Muscle of arm (tissue), 12 donors: ENCODE measurements around the gene TFAP2A. TPM values are rescaled to one million over a fixed set of nuclear protein-coding genes. Genes with fewer than 3 reads are reported as not detected.

Experiments
- DNase-seq: peaks from one replicate; pipeline ENCODE4 v3.0.0-alpha.2; 2013
- polyA plus RNA-seq, 12 donors: library from polyadenylated mRNA; unstranded; fragments of 120-200 nt; gene quantifications; one replicate each; pipeline ENCODE4 v1.2.1, GENCODE V29; 2013; ENCODE audit not compliant: insufficient read length in 12 of 12

Gene TFAP2A
- polyA plus RNA-seq, 12 donors: 0.27 to 71.3 (median 0.51) TPM; not detected in 2

GRCh38 chr6:10401004-10401536 is 13.8 kb downstream of the TFAP2A start:
- no peak for DNase-seq

- no peak for DNase-seq
Measured at GRCh38 chr6:10400330-10400729, 14.5 kb downstream of the TFAP2A start.

GRCh38 chr6:10399451-10399850 is 15.4 kb downstream of the TFAP2A start:
- DNase-seq: no peak

- no peak for DNase-seq
Measured at GRCh38 chr6:10398446-10399218, 16.2 kb downstream of the TFAP2A start.

- no peak for DNase-seq
Measured at GRCh38 chr6:10397756-10398445, 17.0 kb downstream of the TFAP2A start.

- no peak for DNase-seq
Measured at GRCh38 chr6:10396785-10397184, 18.1 kb downstream of the TFAP2A start.

DNA sequence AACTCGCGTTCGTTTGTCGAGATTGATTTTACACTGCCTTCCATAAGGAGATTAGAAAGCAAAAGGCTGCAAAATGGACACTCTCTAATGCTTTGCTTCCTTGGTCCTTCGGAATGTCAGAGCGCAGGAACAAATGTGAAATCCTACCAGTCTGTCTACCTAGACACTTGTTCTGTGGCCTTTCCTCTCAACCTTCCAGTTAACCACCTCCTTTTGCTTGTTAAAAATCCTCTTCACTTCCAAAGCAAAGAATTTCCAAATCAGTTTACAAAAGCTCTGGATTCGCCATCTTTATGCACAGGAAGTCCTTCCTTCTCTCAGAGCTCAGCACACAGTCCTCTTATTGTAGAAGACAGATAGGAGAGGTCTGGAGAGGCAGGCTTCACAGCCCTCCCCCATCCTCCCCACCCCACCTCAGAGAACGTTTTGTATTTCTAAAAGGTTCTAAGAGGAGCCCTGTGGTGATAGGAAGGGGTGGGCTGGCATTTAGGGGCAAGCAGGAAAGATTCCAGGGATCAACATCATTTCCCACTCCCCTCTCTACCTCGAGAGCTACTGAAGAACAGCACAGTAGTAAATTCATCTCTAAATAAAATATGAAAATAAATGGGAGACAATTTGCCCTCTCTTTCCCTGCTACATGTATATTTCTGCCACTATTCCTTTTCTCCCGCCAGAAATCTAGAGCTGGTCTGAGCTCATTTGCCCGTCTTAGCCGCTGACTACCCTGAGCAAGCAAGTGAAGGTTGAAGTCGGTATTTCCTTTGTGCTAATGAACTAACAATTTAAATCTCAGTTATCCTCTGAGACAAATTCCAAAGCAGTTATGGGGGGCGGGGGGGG is 18.9 kb downstream of the TFAP2A start:
- DNase-seq: no peak

- no peak for DNase-seq
Measured at GRCh38 chr6:10395171-10395703, 19.6 kb downstream of the TFAP2A start.

DNA sequence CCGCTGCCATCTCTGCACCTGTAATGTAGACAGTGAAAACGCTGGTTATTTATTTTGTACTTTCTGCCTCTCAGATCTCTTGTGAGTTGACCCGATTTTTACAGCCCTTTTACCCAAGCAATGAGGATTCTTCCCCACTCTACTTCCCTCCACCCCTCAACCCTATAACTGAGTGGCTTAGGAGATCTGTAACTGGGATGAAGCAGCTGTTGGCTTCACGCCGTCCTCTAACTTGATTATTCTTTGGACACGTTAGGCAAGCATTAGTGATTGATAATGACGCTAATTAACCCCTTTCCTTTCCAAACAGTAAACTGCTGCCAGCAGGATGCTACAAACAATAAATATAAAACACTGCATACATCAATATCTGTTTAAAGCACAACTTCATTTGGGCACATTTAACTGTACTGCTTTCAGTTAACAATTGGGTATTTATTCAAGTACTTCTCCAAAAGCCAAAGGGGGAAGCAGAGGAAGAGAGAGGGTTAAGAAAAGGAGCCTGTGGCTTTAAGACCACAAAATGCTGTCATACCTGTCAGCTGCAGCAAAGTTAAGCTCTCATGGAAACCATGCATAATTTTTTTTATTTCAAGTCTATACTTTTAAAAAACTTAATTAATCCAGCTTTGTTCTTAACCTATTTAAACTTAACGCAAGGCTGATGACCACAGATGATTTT is 21.2 kb downstream of the TFAP2A start:
- DNase-seq: no peak

- no peak for DNase-seq
Measured at GRCh38 chr6:10391799-10392198, 23.1 kb downstream of the TFAP2A start.

GRCh38 chr6:10391299-10391630 is 23.6 kb downstream of the TFAP2A start:
- no peak for DNase-seq

DNA sequence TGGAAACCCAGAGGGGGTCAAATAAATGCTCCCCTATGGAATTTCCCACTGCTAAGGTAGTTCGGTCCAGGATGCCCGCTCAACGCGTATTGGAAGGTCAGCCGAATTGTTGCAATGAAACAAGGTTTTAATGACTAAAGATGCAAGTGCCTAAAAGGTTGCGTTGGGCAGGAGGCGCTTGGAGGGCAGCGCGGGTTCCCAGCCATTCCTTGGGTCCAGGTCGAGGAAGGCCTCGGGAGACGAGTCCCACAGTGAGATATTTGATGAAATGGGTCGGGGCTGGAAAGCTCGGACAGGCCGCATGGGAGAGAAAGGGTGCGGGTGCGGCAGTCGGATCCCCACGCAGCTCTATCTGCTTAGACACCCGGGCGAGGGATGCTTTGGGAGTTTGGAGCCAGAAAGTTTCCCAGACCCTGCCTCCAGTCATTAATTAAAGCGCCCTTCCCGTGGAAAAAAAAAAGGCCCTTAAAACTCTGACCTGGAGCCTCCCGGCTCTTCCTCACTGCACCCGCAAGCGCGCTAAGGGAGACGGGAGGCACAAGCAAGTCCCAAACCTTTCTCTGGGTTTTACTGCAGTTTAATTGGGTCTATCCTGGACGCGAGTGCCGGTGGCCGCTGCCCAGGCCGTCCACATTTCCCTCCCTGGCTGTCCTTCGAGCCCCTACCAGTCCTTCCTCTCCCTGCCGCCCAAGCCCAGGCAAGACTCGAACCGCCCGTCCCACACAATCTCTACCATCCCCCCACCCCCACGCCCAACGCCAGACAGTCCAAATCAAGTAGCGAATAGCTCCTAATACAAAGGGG is 24.2 kb downstream of the TFAP2A start:
- DNase-seq: no peak

DNA sequence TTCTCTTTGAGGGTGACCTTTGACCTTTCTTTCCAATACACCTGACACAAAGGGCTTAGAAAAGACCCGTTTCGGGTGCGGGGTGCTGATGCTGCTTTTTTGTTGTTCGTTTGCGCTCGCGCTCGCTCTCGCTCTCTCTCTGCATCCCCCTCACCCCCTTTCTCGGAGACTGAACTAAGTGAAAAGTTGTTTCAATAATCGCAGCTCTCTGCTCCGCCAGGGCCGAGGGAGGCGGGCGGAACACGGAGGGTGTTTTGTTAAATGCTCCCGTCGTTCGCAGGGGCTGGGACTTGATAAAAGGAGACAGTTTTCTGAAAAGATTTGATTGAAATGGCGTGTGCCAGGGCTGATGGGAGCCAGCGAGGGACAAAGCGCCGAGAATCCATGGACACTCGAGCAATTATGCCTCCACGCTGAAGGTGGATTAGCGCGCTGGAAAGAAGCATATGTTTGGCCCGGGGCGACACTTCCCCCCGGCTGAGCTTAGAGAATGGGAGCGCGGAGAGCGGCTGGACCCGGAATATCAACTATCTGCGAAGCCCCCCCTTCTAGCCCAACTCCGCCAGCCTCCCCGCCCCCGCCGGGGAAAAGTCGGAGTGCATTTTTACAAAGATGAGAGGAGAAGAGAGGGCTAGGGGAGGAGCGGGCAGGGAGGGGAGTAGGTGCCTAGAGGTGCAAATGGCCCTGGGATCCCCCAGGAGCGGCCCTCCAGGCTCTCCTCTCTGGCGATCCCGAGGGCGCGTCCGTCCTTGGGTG is 25.0 kb downstream of the TFAP2A start:
- no peak for DNase-seq

- no peak for DNase-seq
Measured at GRCh38 chr6:10386756-10387654, 27.9 kb downstream of the TFAP2A start.

DNA sequence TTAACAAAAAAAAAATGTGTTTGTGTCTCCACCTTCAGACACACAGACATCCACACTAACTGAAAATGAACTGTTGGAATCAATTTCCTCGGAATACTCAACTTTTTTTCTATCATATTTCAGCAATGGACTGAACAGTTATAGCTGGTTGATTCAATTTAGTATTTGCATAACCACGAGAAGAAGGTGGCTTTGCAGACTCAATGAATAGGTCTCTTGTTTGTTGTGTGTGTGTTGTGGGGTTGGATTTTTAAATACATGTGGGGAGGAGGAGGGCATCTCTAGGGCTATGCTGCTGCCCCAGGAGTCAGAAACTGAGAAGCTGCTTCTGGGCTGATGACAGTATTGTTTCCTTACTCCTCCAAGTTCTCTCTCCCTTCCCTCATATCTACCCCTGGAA is 28.7 kb downstream of the TFAP2A start:
- DNase-seq: no peak

DNA sequence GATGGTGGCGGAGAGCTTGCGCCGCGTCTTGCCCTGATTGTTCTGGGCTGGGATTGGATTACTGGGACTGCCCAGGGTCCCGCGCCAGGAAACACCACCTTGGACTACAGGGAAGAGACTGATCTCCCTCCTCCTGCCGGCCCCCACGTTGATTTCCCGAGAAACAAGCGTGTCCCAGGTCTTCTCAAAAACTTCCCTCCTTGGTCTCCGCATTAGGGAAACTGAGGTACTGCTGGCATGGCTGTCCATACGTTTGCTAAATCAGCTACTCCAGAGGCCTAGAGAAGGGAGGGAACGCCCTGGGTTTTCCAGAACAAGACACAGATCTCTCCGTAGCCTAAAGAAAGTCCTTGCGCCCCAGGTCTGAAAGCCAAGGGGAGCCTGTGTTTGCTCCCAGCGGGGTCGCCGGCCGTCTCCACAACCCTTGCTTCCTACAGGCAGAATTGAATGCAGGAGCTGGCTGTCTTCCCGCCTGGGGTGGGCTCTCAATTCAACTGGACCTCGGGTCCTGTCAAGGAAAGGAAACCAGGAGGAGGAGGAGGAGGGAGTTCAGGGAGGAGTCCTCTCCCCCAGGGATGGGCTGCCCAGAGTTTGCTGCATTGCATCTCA is 29.2 kb downstream of the TFAP2A start:
- DNase-seq: no peak

DNA sequence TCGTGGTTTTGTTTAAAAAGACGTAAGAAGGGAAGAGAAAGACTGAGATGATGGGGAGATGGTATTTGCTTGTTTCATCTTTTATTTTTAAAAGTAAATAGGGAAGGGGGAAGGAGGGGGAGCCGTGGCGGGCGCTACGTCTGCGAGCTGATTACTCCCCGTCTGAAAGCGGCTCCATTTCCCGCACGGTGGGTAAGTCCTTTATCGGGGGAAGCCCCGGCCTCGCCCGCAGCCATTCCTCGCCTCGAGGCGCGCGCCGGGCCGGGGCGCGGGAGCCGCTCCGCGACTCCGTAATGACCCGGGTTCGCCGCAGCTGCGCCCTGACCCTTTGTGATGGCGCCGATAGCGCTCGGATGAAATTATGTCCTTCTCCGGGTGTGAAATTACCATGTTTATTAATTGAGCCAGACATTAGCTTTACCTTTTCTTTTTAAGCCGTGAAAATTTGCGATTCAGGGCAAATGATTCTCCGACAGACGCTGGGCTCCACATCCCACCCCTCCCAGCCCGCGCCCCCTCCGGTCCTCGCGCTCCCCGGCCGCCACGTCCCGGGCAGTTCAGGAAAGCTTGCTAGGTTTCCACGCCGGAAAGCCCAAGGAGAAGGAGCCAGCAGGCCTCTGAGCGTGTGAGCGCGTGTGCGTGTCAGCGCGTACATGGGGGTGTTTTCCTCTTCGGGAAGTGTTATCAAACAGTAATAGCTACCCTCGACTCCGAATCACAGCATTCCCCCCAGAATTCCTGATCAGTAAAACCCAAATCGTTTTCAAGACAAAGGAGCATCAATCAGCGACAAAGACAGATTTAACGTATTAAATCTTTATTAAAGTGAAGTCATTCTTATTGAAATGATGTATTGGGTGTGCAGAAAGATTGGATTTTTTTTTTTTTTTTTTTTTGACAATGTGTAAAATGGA is 30.0 kb downstream of the TFAP2A start:
- DNase-seq: no peak
